ENCODE data around the gene GNPAT. TPM values are rescaled to one million over a fixed set of nuclear protein-coding genes. Genes with fewer than 3 reads are reported as not detected.

GNPAT gene
- total RNA-seq, 1 experiment from 2014 or later = 134 TPM

DNA sequence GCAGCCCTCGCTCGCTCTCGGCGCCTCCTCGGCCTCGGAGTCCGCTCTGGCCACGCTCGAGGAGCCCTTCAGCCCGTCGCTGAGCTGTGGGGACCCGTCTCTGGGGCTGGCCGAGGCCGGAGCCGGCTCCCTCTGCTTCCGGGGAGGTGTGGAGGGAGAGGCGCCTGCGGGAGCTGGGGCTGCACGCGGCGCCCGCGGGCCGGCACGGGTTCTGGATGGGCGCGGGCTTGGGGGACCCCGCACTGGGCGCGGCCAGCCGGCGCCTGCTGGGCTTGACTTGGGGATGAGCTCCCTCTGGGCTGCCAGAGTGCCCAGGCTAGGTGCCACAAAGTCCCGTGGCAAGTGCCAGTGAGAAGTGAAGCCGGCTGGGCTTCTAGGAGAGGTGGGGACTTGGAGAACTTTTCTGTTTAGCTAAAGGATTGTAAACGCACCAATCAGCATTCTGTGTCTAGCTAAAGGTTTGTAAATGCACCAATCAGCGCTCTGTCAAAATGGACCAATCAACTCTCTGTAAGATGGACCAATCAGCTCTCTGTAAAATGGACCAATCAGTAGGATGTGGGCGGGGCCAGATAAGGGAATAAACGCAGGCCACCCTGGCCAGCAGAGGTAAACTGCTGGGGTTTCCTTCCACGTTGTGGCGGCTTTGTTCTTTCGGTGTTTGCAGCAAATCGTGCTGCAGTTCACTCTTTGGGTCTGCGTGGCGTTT, 76.4 kb downstream of the GNPAT start:
- DNase-seq (ENCODE audit: low spot score) = no peak

DNA sequence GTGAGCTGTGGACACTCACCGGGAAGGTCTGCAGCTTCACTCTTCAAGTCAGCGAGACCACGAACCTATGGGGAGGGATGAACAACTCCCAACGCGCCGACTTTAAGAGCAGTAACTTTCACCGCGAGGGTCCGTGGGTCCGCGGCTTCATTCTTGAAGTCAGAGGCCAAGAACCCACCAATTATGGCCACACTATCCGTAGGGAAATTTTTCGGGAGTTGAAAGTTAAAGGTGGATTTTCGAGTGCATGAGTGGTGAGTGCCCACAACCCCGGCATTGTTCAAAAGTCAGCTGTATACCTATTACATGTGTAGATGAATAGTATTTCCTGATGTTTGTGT, 77.0 kb downstream of the GNPAT start:
- DNase-seq (ENCODE audit: low spot score) = no peak

DNA sequence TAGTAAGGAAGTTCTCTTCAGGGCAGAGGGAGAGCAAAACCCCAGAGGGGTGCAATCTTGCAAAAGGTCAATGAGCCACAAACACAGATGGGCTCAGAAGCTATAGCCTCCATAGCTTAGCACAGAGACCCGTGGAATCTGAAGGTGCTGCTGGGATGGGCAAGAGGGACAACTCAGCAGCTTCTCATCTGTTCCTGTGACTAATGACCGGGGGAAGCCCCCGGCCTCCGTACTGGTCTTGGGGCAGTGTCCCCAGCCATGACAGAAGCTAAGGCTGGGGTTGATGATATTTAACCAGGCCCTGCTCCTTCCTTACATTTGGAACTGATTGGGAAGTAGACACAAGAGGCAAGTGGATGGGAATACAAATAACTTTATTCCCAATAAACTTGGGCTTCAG, 77.6 kb downstream of the GNPAT start:
- DNase-seq (ENCODE audit: low spot score) = no peak

DNA sequence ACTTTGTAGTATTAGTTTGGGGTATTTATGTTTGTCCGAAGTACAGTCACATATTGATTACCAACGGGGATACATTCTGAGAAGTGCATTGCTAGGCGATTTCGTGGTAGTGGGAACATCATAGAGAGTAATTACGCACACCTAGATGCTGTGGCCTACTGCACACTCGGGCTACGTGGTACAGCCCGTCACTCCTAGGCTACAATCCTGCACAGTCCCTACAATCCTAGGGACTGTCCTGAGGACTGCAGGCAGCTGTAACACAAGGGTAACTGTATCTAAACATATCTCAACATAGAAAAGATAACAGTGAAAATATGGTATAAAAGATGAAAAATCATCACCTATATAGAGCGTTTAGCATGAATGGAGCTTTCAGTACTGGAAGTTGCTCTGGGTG, 78.1 kb downstream of the GNPAT start:
- DNase-seq (ENCODE audit: low spot score) = no peak

DNA sequence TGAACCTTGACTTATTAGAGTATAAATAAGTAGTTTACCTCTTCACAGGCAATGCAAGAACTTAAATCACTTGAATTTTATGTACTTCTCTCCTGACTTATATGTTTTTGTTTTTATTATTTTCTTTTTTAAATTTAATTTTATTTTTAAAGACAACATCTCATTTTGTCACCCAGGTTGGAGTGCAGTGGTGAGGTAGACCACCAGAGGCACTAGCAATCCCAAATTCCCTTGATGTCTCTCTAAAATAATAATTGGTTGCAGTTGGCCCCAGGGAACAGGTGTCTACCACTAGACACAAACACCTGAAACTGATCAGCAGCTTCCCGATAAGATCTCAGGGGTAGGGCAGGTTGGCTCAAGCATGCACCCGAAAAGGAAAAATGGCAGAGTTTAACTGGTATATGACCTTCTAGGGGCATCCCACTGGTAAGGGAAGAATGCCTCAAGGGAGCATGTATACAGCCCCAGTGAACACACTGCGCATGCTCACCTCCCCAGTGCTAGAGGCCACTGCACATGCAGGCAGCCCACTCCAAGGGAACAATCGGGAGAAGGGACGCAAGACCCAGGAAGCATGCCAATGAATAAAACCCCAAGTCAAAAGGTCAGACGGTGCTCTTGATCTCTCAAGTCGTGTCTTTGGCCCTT, 82.0 kb downstream of the GNPAT start:
- no peak for DNase-seq (ENCODE audit: low spot score)

DNA sequence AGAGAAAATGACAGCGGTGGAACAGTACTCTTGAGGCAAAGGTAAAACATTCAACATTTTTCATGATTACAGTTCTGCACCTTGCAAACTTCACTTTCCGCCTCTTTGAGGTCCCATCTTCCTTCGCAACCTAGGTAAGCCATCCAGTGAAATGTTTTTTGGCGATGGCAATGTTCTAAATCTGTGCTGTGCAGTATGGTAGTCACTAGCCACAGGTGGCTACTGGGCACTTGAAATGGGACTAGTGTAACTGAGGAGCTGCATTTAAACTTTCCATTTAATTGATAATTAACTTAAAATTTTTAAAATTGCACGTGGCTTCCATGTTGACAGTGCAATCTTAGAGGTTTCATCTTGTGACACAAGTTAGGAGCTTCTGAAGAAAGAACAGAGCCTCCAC, 83.6 kb downstream of the GNPAT start:
- DNase-seq (ENCODE audit: low spot score) = no peak

DNA sequence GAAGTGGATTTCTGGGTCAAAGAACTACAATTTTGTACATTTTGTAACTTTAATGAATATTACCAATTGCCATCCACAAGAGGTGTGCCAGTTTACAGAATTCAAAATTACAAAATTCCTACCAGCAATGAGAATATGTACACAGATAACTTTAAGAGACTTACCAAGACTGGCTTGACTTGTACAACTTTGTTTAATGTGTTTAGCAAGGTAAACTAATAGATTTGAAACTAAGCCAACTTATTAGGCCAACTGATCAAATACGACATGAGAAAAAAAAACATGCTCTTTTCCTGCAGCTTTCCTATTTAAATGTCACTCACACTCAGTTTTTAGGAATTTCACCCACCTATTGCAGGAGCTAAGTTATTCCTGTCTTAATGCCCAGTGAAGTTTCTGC, 85.2 kb downstream of the GNPAT start:
- no peak for DNase-seq (ENCODE audit: low spot score)

Other genes with a start within 250 kb of the GNPAT start
- 17.0 and 17.9 TPM in 2 replicates for gene FAM89A, start 201.0 kb upstream of the GNPAT start, total RNA-seq (2014; rRNA removed; shearing (Covaris generic))
- gene TRIM67, start 79.2 kb upstream of the GNPAT start, total RNA-seq (2014; rRNA removed; shearing (Covaris generic)) = 0.02 and 0.05 TPM in 2 replicates
- 15.9 and 19.4 TPM in 2 replicates for gene EXOC8, start 96.6 kb downstream of the GNPAT start, total RNA-seq (2014; rRNA removed; shearing (Covaris generic))
- gene SPRTN, start 97.1 kb downstream of the GNPAT start, total RNA-seq (2014; rRNA removed; shearing (Covaris generic)) = 34.4 and 41.7 TPM in 2 replicates
- 43.6 and 57.8 TPM in 2 replicates for gene EGLN1, start 181.1 kb downstream of the GNPAT start, total RNA-seq (2014; rRNA removed; shearing (Covaris generic))